ENCODE measurements around the gene ADAM12. TPM values are rescaled to one million over a fixed set of nuclear protein-coding genes. Genes with fewer than 3 reads are reported as not detected.

The ADAM12 gene
- total RNA-seq, 4 donors from 2014 or later = 0.78 to 10.5 (median 1.2) TPM

- no peak for DNase-seq (ENCODE audit: low spot score in 2 of 2)
- Histone ChIP-seq H3K27me3 (no peaks in the 10 kb centered on the region), H3K27ac (no peak overlapping the region), H3K9me3 (peaks cover 0 to 7% (median 0%) of the 10 kb centered on the region in 4 donors), H3K4me1 (no peaks in the 10 kb centered on the region), H3K36me3 (no peaks in the 10 kb centered on the region), H3K4me3 (no peak overlapping the region)
- TF ChIP-seq EP300 (IDR thresholded peaks at IDR 0.05) (no peak), CTCF (IDR thresholded peaks at IDR 0.05) (no peak), POLR2A (IDR thresholded peaks at IDR 0.05) (no peak)
- 31 to 52% methylated on average over 12 of the region's 12 CpGs for whole genome bisulfite sequencing, 2 donors
These were observed 307.3 kb downstream of the ADAM12 start for GRCh38 chr10:126080879-126081411.

- H3K27me3 ChIP-seq = no peaks in the 10 kb centered on the region
- peaks cover 0 to 7% (median 0%) of the 10 kb centered on the region in 4 donors for H3K9me3 ChIP-seq
- TF ChIP-seq EP300 (IDR thresholded peaks at IDR 0.05) (no peak), CTCF (IDR thresholded peaks at IDR 0.05) (no peak), POLR2A (IDR thresholded peaks at IDR 0.05) (no peak)
- DNase-seq (ENCODE audit: low spot score in 2 of 2) = no peak
- 70 to 78% methylated on average over 7 of the region's 7 CpGs for WGBS, 2 donors
- H3K4me3 ChIP-seq = no peak overlapping the region
- no peaks in the 10 kb centered on the region for H3K4me1 ChIP-seq
- H3K27ac ChIP-seq = no peak overlapping the region
- H3K36me3 ChIP-seq = no peaks in the 10 kb centered on the region
These were observed 307.9 kb downstream of the ADAM12 start for GRCh38 chr10:126080291-126080825.

GRCh38 chr10:126075009-126075408 is 313.3 kb downstream of the ADAM12 start:
- WGBS, 2 donors = 74 to 83% methylated on average over 6 of the region's 6 CpGs
- TF ChIP-seq EP300 (IDR thresholded peaks at IDR 0.05) (no peak), POLR2A (IDR thresholded peaks at IDR 0.05) (no peak), CTCF (IDR thresholded peaks at IDR 0.05) (no peak)
- no peak overlapping the region for H3K4me3 ChIP-seq
- no peak for DNase-seq (ENCODE audit: low spot score in 2 of 2)
- H3K27me3 ChIP-seq = no peaks in the 10 kb centered on the region
- H3K36me3 ChIP-seq = no peaks in the 10 kb centered on the region
- no peaks in the 10 kb centered on the region for H3K4me1 ChIP-seq
- H3K27ac ChIP-seq = no peak overlapping the region
- peaks cover 0 to 7% (median 0%) of the 10 kb centered on the region in 4 donors for H3K9me3 ChIP-seq

GRCh38 chr10:126074291-126074690 is 314.0 kb downstream of the ADAM12 start:
- 60 to 79% methylated on average over 3 of the region's 3 CpGs for WGBS, 2 donors
- TF ChIP-seq EP300 (IDR thresholded peaks at IDR 0.05) (no peak), CTCF (IDR thresholded peaks at IDR 0.05) (no peak), POLR2A (IDR thresholded peaks at IDR 0.05) (no peak)
- Histone ChIP-seq H3K4me1 (no peaks in the 10 kb centered on the region), H3K4me3 (no peak overlapping the region), H3K27ac (no peak overlapping the region), H3K27me3 (no peaks in the 10 kb centered on the region), H3K36me3 (no peaks in the 10 kb centered on the region), H3K9me3 (peaks cover 0 to 7% (median 0%) of the 10 kb centered on the region in 4 donors)
- DNase-seq (ENCODE audit: low spot score in 2 of 2) = no peak

- H3K36me3 ChIP-seq = no peaks in the 10 kb centered on the region
- H3K9me3 ChIP-seq = peaks cover 0 to 7% (median 0%) of the 10 kb centered on the region in 4 donors
- H3K4me3 ChIP-seq = no peak overlapping the region
- TF ChIP-seq CTCF (IDR thresholded peaks at IDR 0.05) = no peak
- DNase-seq (ENCODE audit: low spot score in 2 of 2) = no peak
- no peaks in the 10 kb centered on the region for H3K4me1 ChIP-seq
- 86 to 89% methylated on average over 1 of the region's 1 CpG for WGBS, 2 donors
- no peaks in the 10 kb centered on the region for H3K27me3 ChIP-seq
- no peak overlapping the region for H3K27ac ChIP-seq
These were observed 314.7 kb downstream of the ADAM12 start for GRCh38 chr10:126073606-126074005.
